GM12878 (cell line): ENCODE data around the gene POU2AF2. TPM values are rescaled to one million over a fixed set of nuclear protein-coding genes. Genes with fewer than 3 reads are reported as not detected.
"Not testable (repeated sequence)": the region's sequence is repeated elsewhere in the genome, so short reads cannot be mapped to it uniquely, and the experiment has no call there.

ENCODE experiments used
- ATAC-seq: fragments of 200-7000 bp; cut with Tn5 transposase; 3 replicates; pipeline ENCODE4 v1.9.1; 2020; ENCODE audit warnings: mild to moderate bottlenecking, moderate library complexity
- BruUV-seq: library from RNA; stranded (reverse); fragments of 400-500 nt; replicated peaks from 2 replicates; lab custom pipeline; 2021; lab: Mats Ljungman, UMichigan
- CTCF ChIA-PET: fragments of 300-600 bp; sonication (Branson Sonifier 250); formaldehyde crosslinking; extraction: SDS; loops from one replicate; lab custom pipeline; 2021; ENCODE audit warnings: inconsistent platforms; lab: Yijun Ruan, JAX
- POLR2A ChIA-PET: fragments of 350-600 bp; formaldehyde crosslinking; extraction: SDS; loops from one replicate; lab custom pipeline; 2021; ENCODE audit warnings: inconsistent platforms; lab: Charles Lee
- RAD21 ChIA-PET: fragments of 300-600 bp; sonication (Branson Sonifier 250); formaldehyde crosslinking; loops from one replicate; lab custom pipeline; 2023; ENCODE audit warnings: antibody characterized with exemption; ENCODE audit not compliant: unreplicated experiment; lab: Charles Lee
- SMC1A ChIA-PET: fragments of 300-600 bp; sonication (Branson Sonifier 250); formaldehyde crosslinking; loops from one replicate; lab custom pipeline; 2023; ENCODE audit not compliant: unreplicated experiment, uncharacterized antibody; lab: Charles Lee
- DNase-seq: peaks from one replicate; pipeline ENCODE4 v3.0.0-alpha.2; 2011; ENCODE audit warnings: low read depth, low spot score
- FAIRE-seq: peaks from 3 replicates; lab custom pipeline; 2011; peaks lifted over from hg19 to GRCh38; lab: Jason Lieb, UNC
- H2AFZ ChIP-seq: 2 replicates; pipeline ENCODE4 v1.6.0; 2011; ENCODE audit warnings: low read depth, low read length, control low read depth; ENCODE audit not compliant: control insufficient read depth
- H3K27ac ChIP-seq: 2 replicates; pipeline ENCODE4 v1.5.1; 2011; ENCODE audit warnings: control low read depth; ENCODE audit not compliant: control insufficient read depth, insufficient read depth
- H3K27me3 ChIP-seq, 2 experiments: replicated peaks in 1 of 2; 2 replicates each; pipeline versions ENCODE4 v1.6.0 to v1.6.1; 2011; ENCODE audit warnings: low read length in 1 of 2; ENCODE audit not compliant: control insufficient read depth in 2 of 2, insufficient read depth in 2 of 2
- H3K36me3 ChIP-seq, 2 experiments: 2 replicates each; pipeline ENCODE4 v1.5.1; 2011; ENCODE audit warnings: low read length in 1 of 2; ENCODE audit not compliant: control insufficient read depth in 2 of 2, insufficient read depth in 2 of 2
- H3K4me1 ChIP-seq: 2 replicates; pipeline ENCODE4 v1.6.1; 2011; ENCODE audit warnings: mild to moderate bottlenecking, low read length, moderate library complexity, mixed read lengths; ENCODE audit not compliant: control insufficient read depth, insufficient read depth
- H3K4me2 ChIP-seq: 2 replicates; pipeline ENCODE4 v1.6.0; 2011; ENCODE audit warnings: control low read depth; ENCODE audit not compliant: control insufficient read depth, insufficient read depth
- H3K4me3 ChIP-seq: fragments of 200-600 bp; sonication (generic); 2 replicates; pipeline ENCODE4 v1.5.1; 2016
- H3K79me2 ChIP-seq: 2 replicates; pipeline ENCODE4 v1.6.0; 2011; ENCODE audit warnings: low read length; ENCODE audit not compliant: control insufficient read depth, insufficient read depth
- H3K9ac ChIP-seq: 2 replicates; pipeline ENCODE4 v1.8.0; 2011; ENCODE audit warnings: low read length, control low read depth, mixed read lengths; ENCODE audit not compliant: control insufficient read depth, insufficient read depth
- H3K9me3 ChIP-seq: replicated peaks from 3 replicates; pipeline ENCODE4 v1.5.1; 2011; ENCODE audit warnings: mild to moderate bottlenecking, low read length; ENCODE audit not compliant: control insufficient read depth, insufficient read depth
- H4K20me1 ChIP-seq: 2 replicates; pipeline ENCODE4 v1.6.0; 2011; ENCODE audit not compliant: control insufficient read depth, insufficient read depth
- BRCA1 ChIP-seq: IDR thresholded peaks from 2 replicates; pipeline ENCODE4 v1.6.1; 2011; ENCODE audit warnings: low read depth, low read length, improper control_type of control experiment
- FOXK2 ChIP-seq: fragments of 450-650 bp; IDR thresholded peaks from 2 replicates; pipeline ENCODE4 v1.6.1; 2017; ENCODE audit warnings: mild to moderate bottlenecking, moderate library complexity
- PML ChIP-seq: IDR thresholded peaks from 2 replicates; pipeline ENCODE4 v1.6.1; 2012; ENCODE audit warnings: low read length, inconsistent platforms
- POLR2AphosphoS5 ChIP-seq: IDR thresholded peaks from 2 replicates; pipeline ENCODE4 v1.6.1; 2011; ENCODE audit warnings: mild to moderate bottlenecking, low read length, inconsistent platforms
- SUZ12 ChIP-seq: fragments of 200-600 bp; sonication (generic); IDR thresholded peaks from one replicate; pipeline ENCODE4 v1.6.1; 2018; ENCODE audit warnings: antibody characterized with exemption, mild to moderate bottlenecking; ENCODE audit not compliant: unreplicated experiment
- ZBTB40 ChIP-seq: fragments of 450-650 bp; IDR thresholded peaks from 2 replicates; pipeline ENCODE4 v1.6.1; 2016; ENCODE audit warnings: mild to moderate bottlenecking, moderate library complexity, borderline replicate concordance
- WGBS: methylation state at CpG from one replicate; pipeline ENCODE4 v1.1.6; 2016; ENCODE audit warnings: low lambda C conversion rate; ENCODE audit not compliant: insufficient replicate concordance, insufficient coverage; ENCODE audit errors: missing lambda C conversion rate; 5-methylcytosine and 5-hydroxymethylcytosine counted together
- in situ Hi-C: fragments of 300-500 bp; cut with MboI; formaldehyde crosslinking; loops from 9 replicates; pipeline ENCODE4 v1.14.3; 2018; ENCODE audit warnings: mixed read lengths
- intact Hi-C: fragments of 100-400 bp; cut with micrococcal nuclease; formaldehyde crosslinking; loops from one replicate; pipeline ENCODE4 v1.14.2; 2022; ENCODE audit not compliant: unreplicated experiment
- polyA plus RNA-seq, 11 experiments: library from polyadenylated mRNA; depleted of rRNA in 4 of 11; unstranded in 6 of 11; stranded (reverse) in 5 of 11; fragments of >200 nt; fragmentation: Nextera tagmentation in 4 of 11; fragmentation: Illumina TruSeq in 1 of 11; extraction: Ambion mirVana in 4 of 11; extraction: Trizol in 1 of 11; gene quantifications; 1 replicate in 1 of 11; 2 replicates in 10 of 11; pipeline versions ENCODE4 v1.2.1 to v1.2.3, GENCODE V29; 2011 to 2016; ENCODE audit warnings: inconsistent platforms in 2 of 11, missing spikeins in 2 of 11, low read depth in 1 of 11
- total RNA-seq, 4 experiments: library from RNA; depleted of rRNA in 3 of 4; stranded (reverse); fragments of >200 nt in 3 of 4; fragmentation: Illumina TruSeq in 1 of 4; extraction: Trizol in 1 of 4; gene quantifications; 2 replicates each; pipeline versions ENCODE4 v1.2.1 to v1.2.3, GENCODE V29; 2013 to 2021

Gene POU2AF2
- total and polyA plus RNA-seq, 10 of the 15 experiments (the other 5 are each of a cell fraction or from before 2014, with no cell fraction given), result not detected

- TF ChIP-seq ZBTB40 (no peak), SUZ12 (no peak), POLR2AphosphoS5 (no peak), FOXK2 (no peak), PML (no peak), BRCA1 (no peak)
Measured at GRCh38 chr11:111221208-111221607, 24.3 kb upstream of the POU2AF2 start (continued).

- H3K4me2 ChIP-seq, SMC1A ChIA-PET, H3K27ac ChIP-seq, H3K4me1 ChIP-seq, POLR2A ChIA-PET, CTCF ChIA-PET, H4K20me1 ChIP-seq, H3K9me3 ChIP-seq, H3K36me3 ChIP-seq, DNase-seq, FAIRE-seq, H3K79me2 ChIP-seq, H3K27me3 ChIP-seq, RAD21 ChIA-PET, in situ Hi-C loops, H3K9ac ChIP-seq, ATAC-seq, H3K4me3 ChIP-seq, H2AFZ ChIP-seq, BruUV-seq: not testable (repeated sequence)
- 69% methylated on average over 15 of the region's 39 CpGs for WGBS
- intact Hi-C loops, result loop anchor here (10.0 kb wide), 1 partner anchor 257 kb away; no protein-coding TSS in a partner anchor
Measured at GRCh38 chr11:111221936-111222335, 23.6 kb upstream of the POU2AF2 start.

- CTCF ChIA-PET, result interaction anchor here (2.0 kb wide), 1 partner anchor 776 kb away, joined by 4 read pairs; no protein-coding TSS in a partner anchor
- H3K9ac ChIP-seq, ATAC-seq, FAIRE-seq, POLR2A ChIA-PET, H3K36me3 ChIP-seq, H3K4me1 ChIP-seq, RAD21 ChIA-PET, H2AFZ ChIP-seq, H4K20me1 ChIP-seq, in situ Hi-C loops, H3K27me3 ChIP-seq, SMC1A ChIA-PET, H3K4me2 ChIP-seq, H3K27ac ChIP-seq, H3K4me3 ChIP-seq, H3K79me2 ChIP-seq, DNase-seq, H3K9me3 ChIP-seq, BruUV-seq: not testable (repeated sequence)
- intact Hi-C loops, result loop anchor here (10.0 kb wide), 1 partner anchor 258 kb away; no protein-coding TSS in a partner anchor
- WGBS, result 10% methylated on average over 20 of the region's 20 CpGs
Measured at GRCh38 chr11:111222821-111223455, 22.6 kb upstream of the POU2AF2 start.
